ENCODE measurements around the gene RHBDF2. TPM values are rescaled to one million over a fixed set of nuclear protein-coding genes. Genes with fewer than 3 reads are reported as not detected.

RHBDF2 gene
- total RNA-seq, 2 experiments from 2014 or later = 144 to 173 TPM

- Histone ChIP-seq H3K4me2 (ENCODE audit: low read length) (peak overlapping the region; percentile 98), H3K79me2 (ENCODE audit: insufficient read depth, low read depth, low read length) (peaks cover 19% of the 10 kb centered on the region), H3K9me2 (ENCODE audit: insufficient read depth, low read length) (no peaks in the 10 kb centered on the region), H3K4me3 (ENCODE audit: low read depth, low read length, poor library complexity, severe bottlenecking) (peak overlapping the region; percentile 41), H3K9me3 (ENCODE audit: low read length) (no peaks in the 10 kb centered on the region), H2AFZ (ENCODE audit: low read length) (no peak overlapping the region), H3K27ac (ENCODE audit: low read depth, low read length, poor library complexity, severe bottlenecking) (peak overlapping the region; percentile 83), H4K20me1 (ENCODE audit: insufficient read depth, low read length) (no peaks in the 10 kb centered on the region), H3K4me1 (ENCODE audit: insufficient read depth, low read length, poor library complexity, severe bottlenecking) (peaks cover 85% of the 10 kb centered on the region), H3K36me3 (ENCODE audit: insufficient read depth, low read length) (peaks cover 20% of the 10 kb centered on the region; the same call in 1 of the 2 replicates)
- intact Hi-C loops (cut with micrococcal nuclease; ENCODE audit: unreplicated experiment) = loop anchor here (1.0 to 10.0 kb wide), 3 partner anchors 11 to 952 kb away; partner anchors contain the start of gene UBALD2
- POLR2A ChIA-PET = interaction anchor here (0.6 to 6.3 kb wide), 11 partner anchors 7 to 649 kb away, joined by 3 to 50 read pairs (median 3); partner anchors contain the start of genes AANAT, RHBDF2 and UBE2O
- no TSS peak for BruUV-seq (replicated peaks)
- CTCF ChIA-PET (ENCODE audit: unreplicated experiment) = interaction anchor here (0.7 to 2.9 kb wide), 7 partner anchors 10 to 35 kb away, joined by 3 to 15 read pairs (median 4); partner anchors contain the start of gene AANAT
- TF ChIP-seq EZH2phosphoT487 (IDR thresholded peaks at IDR 0.05; ENCODE audit: borderline replicate concordance, low read depth, low read length) (no peak), CTCF (conservative IDR thresholded peaks at IDR 0.05; ENCODE audit: low read length) (no peak)
- DNase-seq (ENCODE audit: low spot score) = peak; percentile 81
Observed at GRCh38 chr17:76492989-76493501, 8.2 kb downstream of the RHBDF2 start.

- ChIA-PET CTCF (ENCODE audit: unreplicated experiment) (interaction anchor here (0.7 to 2.9 kb wide), 6 partner anchors 10 to 36 kb away, joined by 3 to 15 read pairs (median 4); no protein-coding TSS in a partner anchor), POLR2A (interaction anchor here (0.5 to 6.3 kb wide), 11 partner anchors 8 to 290 kb away, joined by 3 to 50 read pairs (median 5); partner anchors contain the start of genes AANAT, RHBDF2 and UBE2O)
- TF ChIP-seq EZH2phosphoT487 (IDR thresholded peaks at IDR 0.05; ENCODE audit: borderline replicate concordance, low read depth, low read length) = no peak
- peak; percentile 10; the same call in 1 of the 2 replicates for TF ChIP-seq CTCF (conservative IDR thresholded peaks at IDR 0.05; ENCODE audit: low read length)
- Histone ChIP-seq H3K4me1 (ENCODE audit: insufficient read depth, low read length, poor library complexity, severe bottlenecking) (peaks cover 78% of the 10 kb centered on the region), H3K4me2 (ENCODE audit: low read length) (peak overlapping the region; percentile 98), H3K79me2 (ENCODE audit: insufficient read depth, low read depth, low read length) (peaks cover 12% of the 10 kb centered on the region), H3K27ac (ENCODE audit: low read depth, low read length, poor library complexity, severe bottlenecking) (peak overlapping the region; percentile 83), H2AFZ (ENCODE audit: low read length) (no peak overlapping the region; the same call in 1 of the 2 replicates), H3K9me3 (ENCODE audit: low read length) (no peaks in the 10 kb centered on the region), H3K36me3 (ENCODE audit: insufficient read depth, low read length) (peaks cover 19% of the 10 kb centered on the region), H4K20me1 (ENCODE audit: insufficient read depth, low read length) (no peaks in the 10 kb centered on the region), H3K4me3 (ENCODE audit: low read depth, low read length, poor library complexity, severe bottlenecking) (peak overlapping the region; percentile 41), H3K9me2 (ENCODE audit: insufficient read depth, low read length) (no peaks in the 10 kb centered on the region)
- BruUV-seq (replicated peaks) = no TSS peak
- intact Hi-C loops (cut with micrococcal nuclease; ENCODE audit: unreplicated experiment) = loop anchor here (1.0 to 10.0 kb wide), 3 partner anchors 10 to 952 kb away; partner anchors contain the start of gene UBALD2
- DNase-seq (ENCODE audit: low spot score) = peak; percentile 81
Observed at GRCh38 chr17:76492123-76492988, 8.9 kb downstream of the RHBDF2 start.
